GM21381 (cell line): ENCODE data around the gene SERPINA6.
"Not testable (repeated sequence)": the region's sequence is repeated elsewhere in the genome, so short reads cannot be mapped to it uniquely, and the experiment has no call there.

ENCODE experiments used
- ATAC-seq: cut with Tn5 transposase; IDR thresholded peaks from one replicate; pipeline ENCODE4 v1.9.1; 2021; ENCODE audit warnings: mild to moderate bottlenecking, moderate library complexity; ENCODE audit not compliant: unreplicated experiment

Gene SERPINA6

DNA sequence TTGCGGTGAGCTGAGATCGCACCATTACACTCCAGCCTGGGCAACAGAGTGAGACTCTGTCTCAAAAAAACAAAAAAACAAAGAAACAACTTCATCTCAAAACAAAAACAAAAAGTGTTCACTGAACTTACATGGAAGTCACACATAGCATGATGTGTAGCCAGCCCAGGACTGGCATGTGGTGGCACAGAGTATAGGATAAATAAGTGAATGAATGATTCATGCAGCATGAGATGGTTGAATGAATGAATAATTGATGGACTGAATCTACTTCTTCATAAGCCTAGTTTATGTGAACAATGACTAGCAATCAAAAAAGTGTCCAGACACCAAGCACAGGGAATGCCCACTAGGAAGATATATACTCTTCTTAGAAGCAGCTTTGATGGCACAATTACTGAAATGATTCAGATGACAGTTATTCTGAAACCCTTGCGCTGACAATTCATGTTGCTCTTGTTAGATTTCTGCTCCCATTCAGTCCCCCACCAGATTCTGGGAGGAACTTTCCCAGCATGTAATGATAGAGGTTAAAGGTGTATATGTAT lies 31.6 kb upstream of the SERPINA6 start:
- no peak for ATAC-seq

DNA sequence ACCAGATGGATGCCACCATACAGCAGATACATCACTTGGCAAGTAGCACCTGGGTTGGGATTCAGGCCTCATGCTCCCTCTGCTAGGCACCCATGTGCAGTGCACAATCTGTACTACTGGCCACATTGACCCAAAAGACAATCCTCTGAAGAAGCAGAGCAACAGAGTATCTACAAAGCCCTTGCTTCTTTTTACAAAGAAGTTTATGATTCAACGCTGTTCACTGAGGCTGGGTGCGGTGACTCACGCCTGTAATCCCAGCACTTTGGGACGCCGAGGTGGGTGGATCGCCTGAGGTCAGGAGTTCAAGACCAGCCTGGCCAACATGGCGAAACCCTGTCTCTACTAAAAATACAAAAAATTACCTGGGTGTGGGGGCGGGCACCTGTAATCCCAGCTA lies 31.1 kb upstream of the SERPINA6 start:
- ATAC-seq = not testable (repeated sequence)

DNA sequence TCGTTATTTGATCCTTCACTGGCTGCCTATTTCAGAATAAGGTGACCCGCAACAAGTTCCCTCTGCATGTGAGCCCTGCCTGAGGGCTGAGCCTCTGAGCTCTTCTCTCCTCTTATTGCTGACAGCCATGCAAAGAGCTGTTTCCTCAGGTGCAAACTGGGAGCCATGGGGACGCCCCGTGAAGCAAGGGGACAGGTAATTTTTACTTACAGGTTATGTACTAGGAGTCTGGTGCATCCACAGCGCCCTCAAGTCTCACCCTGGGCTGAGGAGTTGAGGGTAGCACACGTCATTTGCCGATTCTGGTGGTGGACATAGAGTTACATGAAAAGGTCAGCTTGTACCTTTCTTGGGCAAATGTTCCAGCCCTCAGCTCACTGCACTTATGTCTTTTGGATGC lies 26.1 kb upstream of the SERPINA6 start:
- ATAC-seq = no peak

DNA sequence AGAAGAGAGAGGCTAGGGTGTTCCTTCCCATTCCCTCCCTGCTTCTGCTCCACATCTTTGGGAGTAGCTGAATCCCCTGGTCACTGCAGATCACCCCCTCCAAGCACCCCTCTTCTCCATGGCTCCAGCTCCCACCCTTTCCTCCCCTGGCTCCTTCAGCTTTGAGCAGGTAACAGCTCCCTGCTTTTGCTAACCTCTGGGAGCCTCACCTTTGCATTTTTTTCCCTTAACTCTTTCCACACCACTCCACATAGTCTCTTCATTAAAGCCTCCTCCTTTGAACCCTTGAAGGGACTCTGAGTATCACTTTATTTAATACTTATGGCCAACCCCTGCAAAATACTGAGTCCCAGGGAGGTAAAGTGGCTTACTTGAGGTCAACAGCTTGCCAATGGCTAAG lies 25.7 kb upstream of the SERPINA6 start:
- no peak for ATAC-seq

DNA sequence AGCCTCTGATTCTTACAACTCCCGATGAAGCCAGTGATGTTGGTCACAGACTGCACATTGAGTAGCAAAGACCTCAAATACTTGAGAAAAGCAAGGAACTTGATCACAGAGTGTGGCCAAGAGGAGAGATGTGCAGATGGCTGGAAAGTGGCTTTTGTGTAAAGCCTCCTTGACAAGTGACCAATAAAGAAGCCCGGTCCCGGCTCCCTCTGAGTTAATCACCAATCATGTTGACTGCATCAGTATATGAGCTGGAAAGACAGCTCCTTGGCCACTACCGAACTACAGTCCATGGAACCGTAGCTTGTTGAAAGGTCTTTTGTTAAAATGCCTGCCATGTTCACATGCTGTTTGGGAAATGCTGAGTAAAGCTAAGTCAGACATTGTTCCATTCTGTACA lies 23.7 kb upstream of the SERPINA6 start:
- ATAC-seq = no peak

DNA sequence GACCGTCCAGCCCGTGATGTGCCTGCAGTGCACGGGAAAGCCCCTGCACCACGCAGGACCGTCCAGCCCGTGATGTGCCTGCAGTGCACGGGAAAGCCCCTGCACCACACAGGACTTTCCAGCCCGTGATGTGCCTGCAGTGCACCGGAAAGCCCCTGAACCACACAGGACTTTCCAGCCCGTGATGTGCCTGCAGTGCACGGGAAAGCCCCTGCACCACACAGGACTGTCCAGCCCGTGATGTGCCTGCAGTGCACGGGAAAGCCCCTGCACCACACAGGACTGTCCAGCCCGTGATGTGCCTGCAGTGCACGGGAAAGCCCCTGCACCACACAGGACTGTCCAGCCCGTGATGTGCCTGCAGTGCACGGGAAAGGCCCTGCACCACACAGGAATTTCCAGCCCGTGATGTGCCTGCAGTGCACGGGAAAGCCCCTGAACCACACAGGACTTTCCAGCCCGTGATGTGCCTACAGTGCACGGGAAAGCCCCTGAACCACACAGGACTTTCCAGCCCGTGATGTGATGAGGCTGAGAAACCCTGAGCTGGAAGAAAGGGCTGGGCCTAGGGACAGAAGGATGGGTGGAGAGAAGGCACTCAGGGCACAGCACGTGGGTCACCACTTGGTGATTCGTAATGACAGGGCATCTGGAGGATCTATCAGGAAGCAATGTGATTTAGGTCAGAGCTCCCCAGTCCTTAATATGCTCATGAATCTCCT lies 23.1 kb upstream of the SERPINA6 start:
- peak; percentile 57 for ATAC-seq

DNA sequence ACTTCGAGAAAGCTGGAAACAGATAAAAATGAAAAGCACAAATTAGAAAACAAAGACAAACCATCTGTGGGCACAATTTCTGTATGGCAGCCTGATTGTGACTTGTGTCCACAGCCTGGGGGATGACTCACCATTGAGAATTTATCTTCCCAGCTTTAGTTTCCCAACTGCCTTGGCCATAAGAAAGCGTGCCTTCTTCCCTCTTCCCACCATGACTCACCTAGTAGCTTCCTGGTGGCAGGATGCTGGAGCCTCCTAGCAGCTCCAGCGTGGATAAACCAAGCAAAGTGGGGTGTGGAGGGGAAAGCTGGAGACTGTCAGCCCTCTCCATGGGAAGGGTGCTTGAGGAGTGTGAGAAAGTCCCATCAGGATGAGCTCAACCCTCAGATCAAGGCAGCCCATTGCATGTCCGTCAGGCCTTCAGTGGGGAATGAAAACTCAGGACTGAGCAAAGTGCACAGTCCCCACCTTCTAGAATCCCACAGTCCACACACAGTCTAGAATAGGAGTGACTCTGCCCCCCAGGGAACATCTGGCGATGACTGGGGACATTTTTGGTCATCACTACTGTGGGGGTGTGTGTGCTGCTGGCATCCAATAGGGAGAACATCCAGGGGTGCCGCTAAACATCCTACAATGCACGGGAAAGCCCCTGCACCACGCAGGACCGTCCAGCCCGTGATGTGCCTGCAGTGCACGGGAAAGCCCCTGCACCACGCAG lies 22.4 kb upstream of the SERPINA6 start:
- ATAC-seq = no peak

DNA sequence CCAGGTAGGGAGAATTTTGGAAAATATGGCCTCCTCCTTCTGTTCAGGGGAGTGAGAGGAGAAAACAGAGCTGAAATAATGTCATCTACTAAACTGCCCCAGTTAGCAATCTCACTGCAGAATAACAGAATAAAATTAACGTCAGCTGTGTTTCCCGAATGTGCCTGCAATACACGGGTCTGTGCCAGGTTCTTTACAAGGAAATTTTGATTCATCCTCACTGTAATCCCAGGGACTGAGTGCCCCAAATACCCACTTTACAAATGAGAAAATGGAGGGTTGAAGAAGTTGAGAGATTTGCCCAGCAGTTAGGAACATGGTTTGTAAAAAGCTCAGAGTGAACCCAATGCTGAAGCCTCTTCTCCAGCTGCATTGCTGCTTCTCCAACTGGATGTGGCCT lies 21.3 kb upstream of the SERPINA6 start:
- ATAC-seq = no peak

DNA sequence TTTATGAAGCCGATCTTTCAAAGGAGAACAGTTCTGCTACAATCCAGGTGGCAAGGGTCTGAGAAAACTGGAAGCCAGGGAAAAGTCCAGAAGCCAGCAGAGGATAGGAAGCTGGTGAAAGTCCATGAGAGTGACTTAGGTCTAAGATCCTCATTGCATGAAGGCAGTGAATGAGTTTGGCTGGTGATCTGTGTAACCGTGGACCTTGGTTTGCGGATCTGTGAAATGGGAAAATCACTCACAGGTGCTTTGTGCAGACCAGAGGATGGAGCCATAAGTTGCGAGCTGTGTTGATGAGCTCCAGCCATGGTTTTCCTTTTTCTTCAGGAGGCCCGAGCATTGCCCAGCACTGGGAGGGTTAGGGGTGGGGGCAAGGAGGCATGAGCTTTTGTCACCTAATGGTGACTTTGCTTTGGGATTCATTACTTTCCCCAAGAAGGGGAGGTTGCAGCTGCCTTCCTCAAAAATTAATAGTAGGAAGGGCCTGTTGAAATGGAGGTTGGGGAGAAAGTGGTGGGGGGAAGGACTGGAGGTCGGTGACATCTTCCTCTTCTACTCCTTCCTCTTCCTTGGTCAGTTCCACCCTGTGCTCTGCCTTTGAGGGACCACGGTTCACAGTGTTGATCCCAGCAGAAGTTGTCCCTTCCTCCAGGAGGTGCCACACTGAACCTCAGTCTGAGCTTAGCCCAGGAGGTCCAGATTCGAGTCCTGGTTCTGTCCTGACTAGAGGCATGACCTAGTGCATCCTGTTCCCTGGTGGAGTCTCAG lies 20.3 kb upstream of the SERPINA6 start:
- ATAC-seq = no peak

DNA sequence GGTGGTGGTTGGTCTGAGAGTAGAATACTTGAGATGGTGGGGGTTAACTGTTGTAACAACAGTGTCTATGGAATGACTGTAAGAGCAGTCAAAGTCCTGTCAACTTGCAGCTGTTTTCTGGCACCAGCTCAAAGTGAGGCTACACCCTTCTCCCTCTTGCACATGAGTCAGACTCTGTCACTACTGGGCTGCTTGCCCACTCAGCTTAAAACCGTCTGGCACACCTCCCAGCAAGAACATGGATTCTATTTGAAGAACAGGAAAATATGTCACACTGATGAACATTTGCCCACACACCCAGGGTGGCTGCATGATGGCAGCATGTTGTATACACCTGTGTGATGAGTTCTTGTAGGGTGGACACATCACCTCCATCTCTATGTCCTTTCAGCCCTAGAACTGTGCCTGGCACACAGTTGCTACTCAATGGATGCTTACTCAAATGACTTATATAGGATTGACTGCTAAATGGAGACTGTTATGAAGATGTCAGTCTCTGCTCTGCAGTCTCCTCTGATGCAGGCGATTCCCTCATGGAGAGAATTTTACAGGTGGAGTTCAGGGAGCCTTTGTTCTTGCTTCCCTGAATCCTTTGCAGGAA lies 19.3 kb upstream of the SERPINA6 start:
- no peak for ATAC-seq

DNA sequence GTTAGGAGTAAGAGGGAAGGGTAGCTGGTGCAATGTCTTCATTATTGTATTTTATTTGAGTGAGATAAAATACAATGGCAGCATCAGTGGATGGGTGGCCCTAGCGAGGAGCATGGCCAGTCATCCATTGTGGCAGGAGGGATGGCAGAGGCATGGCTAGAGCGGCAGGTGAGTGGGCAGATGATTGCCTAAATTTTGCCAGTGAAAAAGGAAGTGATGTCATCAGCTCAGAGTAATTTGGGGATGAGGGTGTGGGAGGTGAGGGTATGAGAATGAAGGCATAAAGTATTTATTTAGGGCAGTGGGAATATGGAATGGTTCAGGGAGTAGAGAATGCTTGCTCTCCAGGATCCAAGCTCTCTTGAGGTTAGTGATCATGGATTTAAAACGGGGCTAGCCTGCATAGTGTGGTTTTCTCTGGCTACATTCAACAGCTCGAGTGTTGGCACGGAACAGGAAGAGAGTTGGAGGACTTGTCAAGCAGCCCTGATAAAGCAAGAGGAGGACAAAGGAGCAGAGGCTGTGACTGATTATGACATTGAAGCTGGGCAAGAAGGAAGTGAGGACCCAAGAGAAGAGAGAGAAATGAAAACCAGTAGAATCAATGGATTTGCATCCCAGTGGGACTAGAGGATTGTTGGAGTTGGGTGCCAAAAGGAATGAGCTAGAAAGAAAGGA lies 18.7 kb upstream of the SERPINA6 start:
- no peak for ATAC-seq

DNA sequence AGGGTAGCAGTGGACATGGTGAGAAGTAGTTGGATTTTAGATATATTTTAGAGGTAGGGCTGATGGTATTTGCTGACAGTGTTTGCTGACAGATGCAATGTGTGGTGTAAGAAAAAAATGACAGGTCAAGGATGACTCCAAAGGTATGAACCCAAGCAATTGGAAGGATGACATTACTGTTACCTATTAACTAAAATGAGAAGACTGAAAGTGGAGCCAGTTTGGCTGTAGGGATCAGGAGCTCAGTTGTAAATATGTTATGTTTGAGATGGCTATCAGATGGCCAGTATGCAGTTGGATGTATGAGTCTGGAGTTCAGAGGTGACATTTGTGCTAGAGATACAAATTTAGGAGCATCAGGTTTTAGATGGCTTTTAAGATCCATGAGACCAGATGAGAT lies 17.4 kb upstream of the SERPINA6 start:
- no peak for ATAC-seq

DNA sequence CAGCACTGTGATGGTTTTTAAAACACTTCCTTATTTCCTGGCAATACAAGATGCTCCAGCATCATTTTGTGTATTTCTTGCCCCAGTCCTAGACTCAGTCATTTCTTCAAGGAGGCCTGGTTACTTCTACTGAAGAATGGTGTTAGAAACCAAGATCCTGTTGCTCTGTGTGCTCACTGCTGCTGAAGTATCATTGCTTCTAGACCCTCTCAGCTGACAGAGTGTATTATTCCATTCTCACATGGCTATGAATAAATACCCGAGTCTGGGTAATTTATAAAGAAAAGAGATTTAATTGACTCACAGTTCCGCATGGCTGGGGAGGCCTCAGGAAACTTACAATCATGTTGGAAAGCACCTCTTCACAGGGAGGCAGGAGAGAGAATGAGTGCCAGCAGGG lies 14.9 kb upstream of the SERPINA6 start:
- no peak for ATAC-seq

DNA sequence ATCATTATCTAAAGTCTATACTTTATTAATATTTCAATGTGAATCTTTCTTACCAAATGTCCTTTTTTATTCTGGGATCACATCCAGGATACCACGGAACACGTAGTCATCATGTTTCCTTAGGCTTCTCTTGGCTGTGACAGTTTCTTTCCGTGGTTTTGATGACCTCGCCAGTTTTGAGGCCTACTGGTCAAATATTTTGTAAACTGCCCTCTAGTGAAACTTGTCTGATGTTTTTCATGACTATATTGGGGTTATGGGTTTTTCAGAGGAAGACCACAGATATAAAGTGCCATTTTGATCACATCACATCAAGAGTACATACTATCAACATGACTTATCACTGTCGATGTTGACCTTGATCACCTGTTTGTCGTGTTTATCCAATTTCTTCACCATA lies 14.1 kb upstream of the SERPINA6 start:
- no peak for ATAC-seq

DNA sequence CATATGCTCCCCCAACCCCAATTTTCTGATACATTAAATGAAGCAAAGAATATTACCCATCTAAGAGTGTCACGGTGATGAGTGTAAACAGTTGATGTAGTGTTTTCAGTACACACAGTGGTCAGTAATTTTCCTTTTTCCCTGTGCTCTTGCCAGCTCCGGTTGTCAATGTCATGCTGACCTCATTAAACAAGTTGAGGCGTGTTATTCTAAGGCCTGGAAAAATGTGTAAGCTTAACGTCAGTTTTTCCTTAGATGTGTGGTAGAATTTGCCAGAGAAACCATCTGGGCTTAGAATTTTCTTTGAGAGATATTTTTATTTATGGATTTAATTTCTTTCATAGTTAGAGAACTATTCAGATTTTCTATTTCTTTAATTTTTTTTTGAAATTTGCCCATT lies 11.7 kb upstream of the SERPINA6 start:
- no peak for ATAC-seq

DNA sequence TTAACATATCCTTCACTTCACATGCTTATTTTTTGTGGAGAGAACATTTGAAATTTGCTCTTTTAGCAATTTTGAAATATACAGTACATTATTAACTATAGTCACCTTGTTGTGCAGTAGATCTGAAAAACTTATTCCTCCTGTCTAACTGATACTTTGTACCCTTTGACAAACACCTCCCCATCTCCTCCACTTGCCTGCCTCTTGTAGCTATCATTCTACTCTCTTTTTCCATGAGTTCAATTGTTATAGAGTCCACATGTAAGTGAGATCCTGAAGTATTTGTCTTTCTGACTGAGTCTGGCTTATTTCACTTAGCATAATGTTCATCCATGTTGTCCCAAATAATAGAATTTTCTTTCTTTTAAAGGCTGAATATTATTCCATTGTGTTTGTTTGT lies 9.5 kb upstream of the SERPINA6 start:
- no peak for ATAC-seq

DNA sequence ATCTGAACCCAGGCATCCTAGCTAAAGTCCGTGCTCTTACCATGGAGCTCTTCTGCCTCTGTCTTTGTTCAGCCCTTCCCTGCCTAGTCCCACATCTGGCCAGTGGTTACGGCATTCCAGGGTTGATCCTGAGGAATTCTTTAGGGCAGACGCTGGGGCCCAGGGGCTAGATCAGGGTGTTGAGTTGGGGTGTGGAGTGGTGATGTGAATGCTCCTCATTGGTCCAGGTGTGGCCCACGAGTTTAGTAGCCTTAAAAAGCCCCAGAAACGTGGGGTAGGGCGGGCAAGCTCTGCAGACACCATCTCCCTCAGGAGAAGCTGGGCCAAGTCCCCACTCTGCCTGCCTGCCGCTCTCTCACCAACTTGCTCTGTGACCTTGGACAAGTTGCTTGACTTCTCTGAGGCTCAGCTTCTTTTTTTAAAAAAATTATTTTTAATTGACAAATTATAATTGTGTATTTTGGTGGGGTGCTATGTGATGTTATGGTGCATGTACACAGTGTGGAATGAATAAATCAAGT lies 9.0 kb upstream of the SERPINA6 start:
- ATAC-seq = no peak

DNA sequence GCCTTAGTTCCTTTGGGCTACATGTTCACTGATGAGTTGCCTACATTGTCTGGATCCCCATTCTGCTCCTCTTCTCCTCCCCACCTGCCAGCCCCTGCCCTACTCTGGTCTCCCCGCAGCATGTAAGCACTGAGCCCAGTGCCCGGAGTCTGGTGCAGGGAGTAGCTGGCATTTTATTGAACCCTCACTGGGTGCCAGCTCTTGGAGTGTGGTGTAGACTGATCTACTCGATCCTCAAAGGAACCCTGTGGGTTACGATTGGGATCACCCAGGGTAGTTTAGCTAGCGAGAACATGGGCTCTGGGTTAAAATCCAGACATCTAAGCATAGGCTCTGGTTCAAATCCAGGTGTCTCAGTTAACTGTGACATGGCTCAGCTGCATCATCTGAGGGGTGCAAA lies 8.3 kb upstream of the SERPINA6 start:
- ATAC-seq = no peak

DNA sequence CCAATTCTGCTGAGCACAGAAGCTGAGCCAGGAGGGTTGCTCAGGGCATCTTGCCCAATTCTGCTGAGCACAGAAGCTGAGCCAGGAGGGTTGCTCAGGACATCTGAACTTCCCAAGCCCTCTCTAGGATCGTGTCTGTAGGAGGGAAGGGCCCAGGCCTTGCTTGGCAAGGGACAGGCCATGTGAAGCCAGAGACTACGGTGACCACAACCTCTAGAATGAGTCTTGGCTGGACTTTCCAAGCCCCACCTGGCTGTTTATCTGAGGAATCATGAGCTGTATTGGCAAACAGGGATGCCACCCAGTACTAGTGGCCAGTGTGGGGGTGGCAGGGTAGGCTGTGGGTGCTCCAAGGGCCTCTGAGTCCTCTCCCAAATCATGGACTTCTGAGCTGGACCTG lies 7.7 kb upstream of the SERPINA6 start:
- ATAC-seq = no peak

DNA sequence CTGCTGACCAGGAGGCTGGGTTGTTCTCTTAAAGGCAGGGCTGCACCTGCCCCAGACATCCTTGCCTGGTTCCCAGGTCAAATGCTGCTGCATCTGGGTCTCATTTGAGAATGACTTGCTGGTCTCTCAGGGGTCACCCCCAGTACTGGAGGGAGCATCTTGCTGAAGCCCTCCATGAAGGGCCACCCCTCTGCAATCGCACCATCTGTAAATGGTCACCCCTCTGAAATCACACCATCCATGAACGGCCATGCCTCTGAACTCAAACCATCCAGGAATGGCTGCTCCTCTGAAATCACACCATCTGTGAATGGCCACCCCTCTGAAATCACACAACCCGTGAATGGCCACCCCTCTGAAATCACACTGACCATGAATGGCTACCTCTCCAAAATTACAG lies 7.3 kb upstream of the SERPINA6 start:
- no peak for ATAC-seq

DNA sequence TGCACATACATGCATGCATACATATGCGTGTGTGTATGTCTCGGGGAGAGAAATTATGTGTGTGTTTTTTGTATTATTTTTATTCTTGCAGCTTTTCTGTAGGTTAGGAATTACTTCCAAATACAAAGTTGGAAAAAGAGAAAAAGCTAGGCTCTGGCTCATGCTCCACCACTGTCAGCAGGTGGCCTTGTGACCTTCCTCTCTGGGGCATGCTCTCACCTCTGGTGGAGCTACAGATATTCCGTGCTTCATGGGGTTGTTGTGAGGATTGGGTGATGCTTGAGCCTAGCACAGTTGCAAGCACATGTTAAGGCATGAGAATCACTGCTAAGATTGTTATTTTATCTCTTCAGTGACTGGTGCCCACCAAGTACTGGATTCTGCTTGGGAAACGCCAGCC lies 6.7 kb upstream of the SERPINA6 start:
- ATAC-seq = no peak
